ENCODE data around the gene LAMA3.

DNA sequence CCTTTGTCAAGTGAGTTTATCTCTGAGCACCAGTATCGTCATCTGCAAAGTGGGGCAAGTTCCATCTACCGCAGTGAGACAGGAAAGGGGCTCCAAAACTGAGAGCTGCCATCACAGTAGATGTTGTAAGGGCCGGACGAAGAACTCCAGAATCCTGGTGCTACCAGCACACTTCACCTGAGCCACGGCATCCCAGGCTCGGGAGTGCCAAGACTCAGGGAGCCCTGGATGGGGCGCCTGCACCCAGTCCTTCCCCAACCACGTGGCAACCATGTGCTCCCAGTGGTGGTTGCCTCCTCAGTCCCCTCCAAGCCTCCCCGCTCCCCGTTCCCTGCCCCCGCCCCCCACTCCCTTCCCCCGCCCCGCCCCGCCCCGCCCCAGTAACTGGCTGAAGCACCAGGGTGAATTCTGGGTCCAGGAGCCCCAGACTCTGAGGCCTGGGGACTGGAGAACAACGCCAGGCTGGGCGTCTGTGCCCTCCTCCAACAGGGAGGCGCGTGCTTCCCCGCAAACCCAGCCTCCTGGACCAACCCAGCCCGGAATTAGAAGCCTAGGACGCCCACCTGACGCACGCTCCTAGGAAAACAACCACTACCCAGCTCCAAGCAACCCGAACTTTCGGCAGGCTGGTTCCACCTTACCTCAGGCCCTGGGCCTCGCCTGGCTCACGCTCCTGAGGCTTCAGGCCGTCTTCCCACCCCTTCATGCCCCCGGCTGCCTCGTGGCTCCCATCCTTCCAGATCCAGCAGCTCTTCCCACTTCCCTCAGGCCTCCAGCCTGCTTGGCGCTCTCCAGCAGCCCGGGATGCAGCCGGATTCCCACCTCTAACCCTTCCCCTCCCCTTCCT is 67.6 kb downstream of the LAMA3 start:
- TF ChIP-seq, protein P1, sequence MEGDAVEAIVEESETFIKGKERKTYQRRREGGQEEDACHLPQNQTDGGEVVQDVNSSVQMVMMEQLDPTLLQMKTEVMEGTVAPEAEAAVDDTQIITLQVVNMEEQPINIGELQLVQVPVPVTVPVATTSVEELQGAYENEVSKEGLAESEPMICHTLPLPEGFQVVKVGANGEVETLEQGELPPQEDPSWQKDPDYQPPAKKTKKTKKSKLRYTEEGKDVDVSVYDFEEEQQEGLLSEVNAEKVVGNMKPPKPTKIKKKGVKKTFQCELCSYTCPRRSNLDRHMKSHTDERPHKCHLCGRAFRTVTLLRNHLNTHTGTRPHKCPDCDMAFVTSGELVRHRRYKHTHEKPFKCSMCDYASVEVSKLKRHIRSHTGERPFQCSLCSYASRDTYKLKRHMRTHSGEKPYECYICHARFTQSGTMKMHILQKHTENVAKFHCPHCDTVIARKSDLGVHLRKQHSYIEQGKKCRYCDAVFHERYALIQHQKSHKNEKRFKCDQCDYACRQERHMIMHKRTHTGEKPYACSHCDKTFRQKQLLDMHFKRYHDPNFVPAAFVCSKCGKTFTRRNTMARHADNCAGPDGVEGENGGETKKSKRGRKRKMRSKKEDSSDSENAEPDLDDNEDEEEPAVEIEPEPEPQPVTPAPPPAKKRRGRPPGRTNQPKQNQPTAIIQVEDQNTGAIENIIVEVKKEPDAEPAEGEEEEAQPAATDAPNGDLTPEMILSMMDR (IDR thresholded peaks at IDR 0.05): no peak
- no peak for TF ChIP-seq POLR2A (IDR thresholded peaks at IDR 0.05)
